HPDE6-E6E7 (cell line): ENCODE measurements around the gene P2RY6.

Experiments
- DNase-seq: peaks from one replicate; pipeline ENCODE4 v3.0.0; 2011; ENCODE audit warnings: missing footprints; ENCODE audit errors: extremely low spot score

P2RY6 gene

DNA sequence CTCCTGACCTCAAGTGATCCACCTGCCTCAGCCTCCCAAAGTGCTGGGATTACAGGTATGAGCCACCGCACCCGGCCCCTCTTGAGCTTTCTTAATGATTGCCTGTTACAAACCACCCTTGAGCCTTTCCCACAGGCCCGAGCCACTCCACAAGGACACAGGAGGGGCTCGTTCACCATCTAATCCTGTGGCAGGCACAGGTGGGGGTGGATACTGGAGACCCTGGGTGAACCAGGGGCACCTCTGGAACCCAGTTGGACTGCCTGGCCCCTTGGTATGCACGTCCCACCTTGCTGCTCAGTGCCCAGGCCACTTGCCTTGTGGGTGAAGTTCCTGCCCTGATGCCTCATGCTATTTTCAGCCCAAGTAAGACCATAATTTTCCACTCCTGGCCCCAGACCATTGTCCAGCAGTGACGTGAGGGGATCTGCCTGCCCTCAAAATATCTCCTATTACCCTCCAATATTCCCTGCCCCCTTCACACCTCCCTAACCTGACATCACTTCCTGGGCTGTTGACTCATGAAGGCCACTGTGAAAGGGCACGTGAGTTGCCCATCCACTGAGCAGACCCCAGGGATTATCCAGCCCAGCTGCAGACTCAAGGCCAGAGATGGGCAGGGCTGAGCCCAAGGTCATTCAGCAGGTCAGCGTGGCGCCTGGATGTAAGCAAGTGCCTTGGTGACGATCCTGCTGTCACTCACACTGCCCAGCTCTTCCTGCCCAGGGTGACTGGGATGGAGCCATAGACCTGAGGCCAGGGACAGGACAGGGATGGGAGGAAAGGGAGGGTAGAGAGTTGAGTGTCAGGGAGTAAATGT lies 34.5 kb upstream of the P2RY6 start:
- DNase-seq: no peak

DNA sequence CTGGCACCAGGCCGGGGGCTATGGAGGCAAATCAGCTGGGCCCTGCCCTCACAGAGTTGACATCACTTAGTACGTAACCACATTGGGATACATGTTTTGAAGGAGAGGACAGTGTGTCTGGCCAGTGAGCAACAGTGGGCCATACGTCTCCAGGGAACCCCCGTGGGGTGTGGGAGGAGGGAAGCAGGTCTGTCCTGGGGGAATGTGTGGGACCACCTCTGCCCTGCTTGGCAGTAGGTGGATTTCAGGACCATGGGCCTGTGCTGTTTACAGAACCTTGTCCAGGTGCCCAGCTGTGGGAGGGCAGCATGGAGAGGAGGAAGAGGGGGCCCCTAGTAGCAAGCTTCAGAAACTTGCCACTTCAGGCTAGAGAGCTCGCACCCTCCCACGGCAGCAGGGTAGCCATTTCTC lies 33.0 kb upstream of the P2RY6 start:
- DNase-seq: no peak

DNA sequence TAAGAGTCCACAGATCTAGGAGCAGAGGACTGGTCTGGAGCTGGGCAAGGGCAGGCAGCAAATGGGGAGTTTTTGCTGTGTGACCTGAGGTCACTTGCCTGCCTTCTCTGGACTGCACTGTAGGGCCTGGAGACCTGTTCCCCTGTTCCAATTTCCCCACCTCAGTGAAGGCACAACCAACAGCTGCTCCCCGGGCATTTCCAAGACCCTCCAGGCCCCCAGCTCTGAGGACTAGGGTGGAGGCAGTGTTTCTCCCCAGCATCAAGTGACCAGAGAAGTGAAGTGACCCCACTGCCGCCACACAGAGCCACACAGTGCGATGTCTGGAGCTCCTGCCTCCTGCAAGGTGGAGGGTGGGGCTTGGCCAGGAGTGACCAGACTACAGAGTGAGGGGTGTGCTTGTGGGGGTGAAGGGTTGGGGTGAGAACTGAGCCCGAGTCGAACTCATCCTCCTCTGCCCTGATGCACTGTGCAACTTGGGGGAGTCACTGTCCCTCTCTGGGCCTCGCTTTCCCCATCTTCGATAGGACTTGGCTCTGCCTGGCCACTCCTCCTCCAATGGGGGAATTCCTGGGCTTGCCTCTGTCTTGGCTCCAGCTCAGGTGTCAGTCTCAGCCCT lies 32.5 kb upstream of the P2RY6 start:
- no peak for DNase-seq

DNA sequence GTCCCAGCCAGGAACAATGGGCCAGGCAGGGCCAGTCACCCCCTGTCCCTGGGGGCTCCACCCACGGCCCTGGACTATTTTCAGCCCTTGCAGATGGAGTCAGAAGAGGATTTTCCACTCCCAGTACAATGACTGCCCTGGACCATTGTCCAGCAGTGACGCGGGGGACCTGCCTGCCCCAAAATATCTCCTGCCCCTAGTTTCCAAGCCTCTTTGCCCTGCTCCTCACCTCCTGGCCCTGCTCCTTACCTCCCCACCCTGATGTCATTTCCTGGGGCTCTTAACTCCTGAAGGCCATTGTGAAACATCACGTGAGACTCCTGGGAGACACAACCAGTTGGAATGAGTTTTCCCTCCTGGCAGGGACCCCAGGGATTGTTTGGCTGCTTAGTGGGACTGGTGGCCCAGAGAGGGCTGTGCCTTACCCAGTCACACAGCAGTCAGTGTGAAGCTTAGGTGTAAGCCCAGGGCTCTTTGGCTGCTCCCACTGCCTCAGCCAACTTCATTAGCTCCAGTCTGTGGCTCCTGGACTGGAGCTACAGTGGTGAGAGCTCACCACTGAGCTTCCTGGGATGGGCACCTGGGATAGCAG lies 31.9 kb upstream of the P2RY6 start:
- no peak for DNase-seq

DNA sequence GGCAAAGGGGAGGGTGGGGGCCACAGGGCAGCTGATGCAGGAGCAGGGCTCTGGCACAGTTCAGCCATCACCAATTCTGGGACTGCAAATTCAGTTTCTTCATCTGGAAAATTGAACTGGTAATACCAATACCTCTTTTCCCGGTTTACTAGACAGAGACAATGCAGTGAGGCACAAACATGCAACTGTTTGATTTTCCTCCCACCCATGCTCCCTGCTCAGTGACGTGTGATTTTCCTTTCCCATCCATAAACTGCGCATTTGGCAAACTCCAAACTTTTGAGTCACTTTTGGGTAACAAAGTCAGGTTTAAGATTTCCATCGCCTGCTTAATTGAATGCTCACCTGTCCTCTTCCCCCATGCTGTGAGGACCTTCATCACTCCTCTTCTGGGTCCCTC lies 30.8 kb upstream of the P2RY6 start:
- DNase-seq: no peak

DNA sequence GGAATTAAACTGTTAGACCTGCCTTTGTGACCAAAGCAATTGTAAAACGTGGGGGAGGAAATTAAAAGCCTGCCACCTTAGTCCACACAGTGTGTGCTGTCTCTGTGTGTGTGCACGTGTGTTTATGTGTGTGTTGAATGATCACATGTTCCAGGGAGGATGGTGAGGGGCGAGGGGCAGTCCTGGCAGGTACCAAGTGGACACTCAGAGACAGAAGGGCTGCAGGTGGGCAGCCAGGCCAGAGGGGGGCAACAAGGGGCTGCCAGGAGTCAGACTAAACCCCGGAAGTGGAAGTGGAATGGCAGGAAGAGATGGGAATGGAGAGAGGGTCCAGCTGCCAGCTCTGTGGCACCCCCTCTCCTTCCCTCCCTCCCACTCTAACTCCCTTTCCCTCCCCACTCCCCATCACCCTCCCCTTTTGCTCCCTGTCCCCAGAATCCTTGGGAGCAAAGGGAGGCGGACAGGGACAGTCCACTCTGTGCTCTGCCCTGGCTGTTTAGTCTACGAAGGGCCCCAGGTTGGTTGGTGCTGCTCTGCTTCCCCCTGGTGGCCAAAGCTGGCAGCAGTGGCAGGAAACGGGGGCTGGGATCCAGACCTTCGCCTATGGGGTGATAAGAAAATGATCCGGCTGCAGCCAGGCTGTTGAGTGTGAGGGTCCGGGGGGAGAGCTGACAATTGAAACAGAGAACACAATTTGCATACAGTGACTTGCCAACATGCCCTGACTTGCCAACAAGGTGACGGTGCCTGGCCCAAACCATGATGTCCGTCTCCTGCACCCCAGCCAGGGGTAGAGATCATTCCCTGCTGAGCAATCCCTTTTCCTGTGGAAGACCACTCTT lies 29.7 kb upstream of the P2RY6 start:
- DNase-seq: peak; percentile 60

DNA sequence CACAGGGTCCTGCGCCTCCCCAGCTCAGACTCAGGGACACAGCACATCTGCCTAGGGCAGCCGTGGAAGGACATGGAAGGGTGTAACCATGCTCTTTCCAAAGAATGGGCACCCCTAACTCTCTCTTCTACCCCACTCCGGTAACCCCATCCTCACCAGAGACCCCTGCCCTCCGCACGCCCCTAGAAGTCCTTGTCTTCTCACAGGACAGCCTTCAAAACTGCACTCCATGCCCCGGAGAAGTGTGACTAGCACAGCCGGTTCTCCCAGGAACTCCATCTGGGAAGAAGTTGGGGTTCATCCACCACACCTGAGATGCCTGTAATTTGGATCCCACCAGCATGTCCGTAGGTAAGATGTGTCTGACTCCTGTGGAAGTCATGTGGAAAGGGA lies 29.0 kb upstream of the P2RY6 start:
- DNase-seq: no peak

DNA sequence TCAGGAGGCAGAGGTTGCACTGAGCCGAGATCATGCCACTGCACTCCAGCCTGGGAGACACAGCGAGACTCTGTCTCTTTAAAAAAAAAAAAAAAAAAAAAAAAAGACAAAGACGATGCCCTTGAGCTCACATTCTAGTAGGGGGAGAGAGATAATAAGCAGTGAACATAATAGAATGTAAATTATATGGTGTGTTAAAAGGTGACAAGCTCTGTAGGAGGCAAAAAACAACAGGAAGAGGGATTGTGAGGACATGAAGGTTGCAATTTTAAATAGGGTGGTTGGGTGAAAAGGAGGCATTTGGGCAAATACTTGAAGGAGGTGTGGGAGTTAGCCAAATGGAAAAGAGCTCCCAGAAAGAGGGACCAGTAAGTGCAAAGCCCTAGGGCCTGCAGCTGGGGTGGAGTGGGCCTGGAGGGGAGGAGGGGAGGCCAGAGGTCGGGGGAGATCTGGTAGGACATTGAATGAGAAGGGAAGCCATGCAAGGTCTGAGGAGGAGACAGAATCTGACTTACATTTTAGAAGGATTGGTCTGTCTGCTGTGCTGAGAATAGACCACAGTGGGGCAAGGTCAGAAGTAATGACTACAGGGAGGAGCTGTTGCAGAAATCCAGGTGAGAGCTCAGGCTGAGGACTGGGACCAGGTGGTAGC lies 27.4 kb upstream of the P2RY6 start:
- no peak for DNase-seq

DNA sequence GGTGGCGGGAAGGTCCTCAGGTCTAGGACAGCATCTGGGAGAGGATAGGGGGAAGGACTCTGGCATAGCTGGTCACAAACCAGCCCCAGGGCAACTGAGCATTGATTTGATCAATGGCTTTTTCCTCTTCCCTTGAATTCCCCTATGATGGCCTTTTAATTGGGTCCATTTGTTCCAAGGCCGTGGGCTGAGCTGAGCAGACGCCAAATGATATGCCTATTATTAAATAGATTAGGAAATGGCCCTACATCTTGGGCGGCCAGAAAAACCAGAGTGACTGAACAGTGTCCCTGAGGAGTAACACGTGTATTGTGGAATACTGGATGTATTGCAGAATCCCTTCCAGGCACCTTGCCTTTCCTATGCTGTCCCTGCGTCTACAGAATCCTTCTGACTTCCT lies 26.7 kb upstream of the P2RY6 start:
- DNase-seq: no peak

DNA sequence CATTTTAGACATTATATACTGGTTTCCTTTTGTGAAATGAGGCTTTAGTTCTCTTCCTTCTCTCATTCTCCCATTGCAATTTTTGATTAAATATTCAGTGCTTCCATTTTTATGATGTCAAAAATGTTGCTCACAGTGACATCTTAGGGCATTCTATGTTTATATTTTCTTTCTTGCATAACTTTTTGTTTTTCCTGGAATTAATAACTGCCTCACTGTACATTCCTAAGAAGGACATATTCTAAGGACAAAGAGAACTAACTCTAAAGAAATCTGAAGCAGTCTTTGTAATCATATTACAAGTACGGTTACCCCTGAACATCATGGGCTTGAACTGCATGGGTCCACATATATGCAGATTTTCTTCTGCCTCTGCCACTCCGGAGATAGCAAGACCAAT lies 25.8 kb upstream of the P2RY6 start:
- no peak for DNase-seq

DNA sequence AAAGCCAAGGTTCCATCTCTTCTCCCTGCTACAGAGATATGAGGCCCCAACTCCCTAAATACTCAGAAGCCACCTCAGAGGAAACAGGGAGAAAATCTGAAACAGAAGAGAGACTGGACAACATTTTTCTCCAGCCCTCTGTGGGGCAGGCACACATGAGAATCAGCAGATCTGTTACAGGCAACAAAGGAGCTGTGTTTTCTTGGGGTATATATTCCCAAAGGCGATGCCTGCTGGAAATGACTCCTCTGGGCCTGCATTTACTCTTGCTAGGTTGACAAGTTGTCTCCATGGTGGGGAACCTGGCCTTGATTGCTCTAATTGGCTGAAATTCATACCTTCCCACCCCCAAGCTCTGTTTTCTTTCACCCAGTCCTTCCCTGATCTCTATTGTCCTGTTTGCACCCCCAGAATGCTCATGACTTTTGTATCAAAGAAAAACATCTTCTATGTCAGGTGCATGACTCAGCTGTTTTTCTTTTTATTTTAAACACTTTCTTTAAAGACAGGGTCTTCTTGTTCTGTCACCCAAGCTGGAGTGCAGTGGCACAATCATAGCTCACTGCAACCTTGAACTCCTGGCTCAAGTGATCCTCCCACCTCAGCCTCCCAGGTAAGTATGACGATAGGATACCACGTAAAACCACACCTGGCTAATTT lies 23.5 kb upstream of the P2RY6 start:
- no peak for DNase-seq

DNA sequence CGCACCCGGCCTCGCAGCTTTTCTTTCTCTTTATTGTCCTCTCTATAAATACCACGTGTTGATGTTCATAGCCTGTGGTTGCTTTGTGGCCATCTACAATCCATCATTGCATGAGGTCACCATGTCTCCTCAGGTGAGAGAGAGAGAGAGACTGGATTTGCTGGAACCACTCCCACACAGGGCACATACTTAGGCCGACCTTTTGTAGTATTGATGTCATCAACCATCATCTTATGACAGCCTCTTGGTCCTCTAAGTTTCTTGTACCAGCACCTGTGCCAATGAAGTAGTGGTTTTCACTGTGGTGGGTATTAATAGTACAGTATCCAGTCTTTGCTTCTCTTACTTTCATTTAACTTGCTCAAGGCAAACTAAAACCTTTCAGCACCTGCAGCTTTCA lies 22.8 kb upstream of the P2RY6 start:
- no peak for DNase-seq

DNA sequence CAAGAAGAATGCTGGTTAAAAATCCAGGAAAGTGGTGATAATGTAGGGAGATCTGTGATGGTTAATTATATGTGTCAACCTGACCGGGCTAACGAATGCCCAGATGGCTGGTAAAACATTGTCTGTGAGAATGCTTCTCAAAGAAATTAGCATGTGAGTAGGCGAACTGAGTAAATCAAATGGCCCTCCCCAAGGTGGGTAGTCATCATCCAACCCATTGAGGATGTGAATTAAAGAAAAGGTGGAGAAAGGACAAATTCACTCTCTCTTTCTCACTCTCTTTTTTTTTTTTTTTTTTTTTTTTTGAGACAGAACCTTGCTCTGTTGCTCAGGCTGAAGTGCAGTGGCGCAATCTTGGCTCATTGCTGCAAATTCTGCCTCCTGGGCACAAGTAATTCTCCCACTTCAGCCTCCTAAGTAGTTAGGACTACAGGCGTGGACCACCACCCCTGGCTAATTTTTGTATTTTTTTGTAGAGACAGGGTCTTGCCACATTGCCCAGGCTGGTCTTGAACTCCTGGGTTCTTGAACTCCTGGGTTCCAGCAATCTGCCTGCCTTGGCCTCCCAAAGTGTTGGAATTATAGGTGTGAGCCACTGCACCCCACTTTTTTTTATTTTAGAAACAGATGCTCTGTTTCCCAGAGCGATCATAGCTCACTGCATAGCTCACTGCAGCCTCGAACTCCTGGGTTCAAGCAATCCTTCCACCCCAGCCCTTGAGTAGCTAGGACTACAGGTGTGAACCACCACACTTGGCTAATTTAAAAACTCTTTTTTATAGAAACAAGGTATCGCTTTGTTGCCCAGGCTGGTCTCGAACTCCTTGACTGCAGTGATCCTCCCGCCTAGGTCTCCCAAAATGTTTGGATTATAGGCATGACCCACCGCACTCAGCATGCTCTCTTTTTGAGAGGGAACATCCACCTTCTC lies 22.0 kb upstream of the P2RY6 start:
- DNase-seq: no peak

DNA sequence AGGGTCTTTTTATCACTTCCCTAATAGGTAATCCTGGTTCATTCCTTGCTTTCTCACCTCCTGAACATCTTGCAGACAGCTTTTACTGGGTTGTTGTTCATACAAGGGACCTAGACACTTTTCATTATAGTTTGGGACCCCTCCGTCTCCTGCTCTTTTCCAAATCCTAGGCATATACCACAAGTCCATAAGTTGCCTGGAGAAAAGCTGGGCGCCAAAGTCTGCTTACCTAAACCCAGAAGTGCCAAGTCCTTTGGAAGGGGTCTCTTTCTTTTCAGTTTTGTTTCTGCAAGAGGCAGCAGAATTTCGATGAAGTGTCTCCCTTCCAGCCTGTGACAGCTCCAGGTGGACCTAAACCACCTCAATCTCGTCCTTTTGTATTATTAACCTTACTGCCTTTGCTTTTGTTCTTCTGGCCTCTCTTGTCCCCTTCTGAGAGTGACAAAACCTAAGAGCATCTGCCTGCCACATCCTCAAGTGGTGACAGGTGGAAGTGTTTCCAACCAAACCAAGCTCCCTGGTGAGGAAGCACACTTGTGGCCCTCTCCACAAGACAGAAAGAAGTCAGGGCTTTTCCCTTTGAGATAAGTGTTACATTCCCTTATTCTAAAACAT lies 19.5 kb upstream of the P2RY6 start:
- no peak for DNase-seq

DNA sequence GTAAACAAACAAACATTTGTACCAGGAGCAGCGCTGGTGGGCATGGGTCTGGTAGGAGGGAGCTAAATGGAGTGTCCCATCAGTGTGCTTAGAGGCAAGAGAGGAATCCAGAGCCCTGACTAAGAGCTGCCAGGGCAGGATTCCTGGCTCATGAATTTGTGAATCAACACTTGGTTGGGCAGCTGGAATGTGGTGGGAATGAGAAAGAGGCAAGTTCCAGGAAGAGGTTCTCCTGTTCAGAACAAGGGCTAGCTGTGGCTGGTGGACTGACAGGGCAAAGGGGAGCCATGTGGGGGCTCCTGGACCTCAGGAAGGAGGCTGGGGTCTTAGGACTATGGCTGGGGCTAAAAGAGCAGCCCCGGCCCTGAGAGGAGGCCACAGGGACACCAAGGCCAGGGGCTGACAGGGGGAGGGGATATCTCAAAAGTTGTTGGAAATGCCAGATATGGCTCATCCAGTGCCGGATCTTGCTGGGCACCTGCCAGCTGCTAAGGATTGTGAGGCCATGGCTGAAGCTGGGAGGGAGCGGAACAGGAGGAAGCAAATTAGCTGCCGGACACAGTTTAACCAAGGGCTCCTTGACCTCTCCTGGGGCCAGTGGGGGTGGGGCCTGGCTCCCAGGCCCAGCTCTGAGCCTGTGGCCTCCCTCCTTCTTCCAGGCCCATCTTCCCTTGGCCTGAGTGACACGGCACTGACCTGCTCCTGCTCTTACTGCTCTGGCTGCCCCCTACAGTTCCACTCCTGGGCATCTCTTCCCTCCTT lies 14.6 kb upstream of the P2RY6 start:
- DNase-seq: no peak

DNA sequence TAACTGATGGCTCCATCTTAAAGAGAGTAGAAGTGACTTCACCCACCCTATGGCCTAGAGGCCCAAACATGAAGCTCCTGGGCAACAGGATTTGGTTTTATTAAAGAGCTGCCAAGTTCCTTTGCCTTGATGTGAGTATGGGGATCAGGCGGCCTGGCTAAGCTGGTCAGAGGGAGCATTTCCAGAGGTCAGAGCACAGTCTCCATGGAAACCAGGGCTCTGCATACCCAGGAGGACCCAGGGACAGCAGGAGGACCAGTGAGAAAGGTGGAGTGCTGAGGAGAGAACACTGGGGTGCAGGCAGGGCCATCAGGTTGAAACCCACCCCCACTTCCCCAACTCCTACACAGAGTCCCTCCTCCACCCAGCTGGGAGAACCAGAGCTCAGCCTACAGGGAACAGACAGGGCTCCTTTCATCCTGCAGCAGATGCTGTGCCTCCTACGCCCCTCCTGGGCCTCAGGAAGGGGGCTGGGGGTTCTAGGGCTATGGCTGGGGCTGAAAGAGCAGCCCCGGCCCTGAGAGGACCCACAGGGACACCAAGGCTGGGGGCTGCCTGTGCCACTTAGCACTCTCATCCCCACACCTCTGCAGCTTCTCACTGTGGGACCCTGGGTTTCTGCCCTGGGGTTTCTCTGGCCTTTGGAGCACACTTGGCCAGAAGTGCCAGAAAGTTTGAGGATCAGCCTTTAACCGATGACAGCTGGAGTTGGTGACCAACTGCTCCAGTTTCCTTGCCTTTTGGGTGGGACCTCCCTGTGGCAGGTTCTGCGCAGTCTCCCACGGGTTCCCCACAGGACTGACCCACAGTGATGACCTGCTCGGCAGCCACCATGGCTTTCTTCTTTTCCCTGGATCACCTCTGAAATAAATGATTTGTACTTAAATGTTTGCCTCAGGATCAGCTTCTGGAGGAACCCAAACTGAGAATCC lies 13.8 kb upstream of the P2RY6 start:
- DNase-seq: no peak

DNA sequence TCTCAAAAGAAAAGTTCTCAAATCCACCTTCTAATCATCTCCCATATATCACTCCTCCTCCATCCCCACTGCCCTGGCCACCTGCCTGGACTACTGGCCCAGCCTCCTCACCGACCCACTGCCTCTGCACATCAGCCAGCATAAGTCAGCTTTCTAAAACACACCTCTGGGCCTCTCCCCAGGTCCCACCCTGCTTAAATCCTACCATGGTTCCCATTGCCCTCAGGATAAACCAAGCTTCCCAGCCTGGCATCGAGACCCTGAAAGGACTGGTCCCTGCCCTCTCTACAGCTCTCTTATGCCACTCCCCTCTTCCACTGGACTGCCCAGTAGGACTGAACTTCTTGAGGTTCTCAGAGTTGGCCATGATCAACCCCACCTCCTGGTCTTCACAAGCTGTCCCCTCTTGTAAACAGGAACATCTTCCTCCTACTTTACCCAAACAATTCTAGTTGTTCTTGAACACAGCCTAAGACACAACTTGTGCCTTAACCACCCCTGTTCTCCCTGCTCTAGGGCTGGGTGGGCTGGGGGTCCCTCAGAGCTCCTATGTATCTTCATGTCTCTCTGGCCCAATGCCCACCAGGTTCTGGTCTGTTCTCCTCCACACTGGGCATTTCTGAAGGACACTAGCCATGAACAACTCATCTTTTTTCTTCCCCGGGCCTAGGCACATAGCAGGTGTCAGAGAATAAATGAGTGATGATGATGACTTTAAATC lies 12.6 kb upstream of the P2RY6 start:
- DNase-seq: no peak
